ENCODE results near the gene DNMBP. TPM values are rescaled to one million over a fixed set of nuclear protein-coding genes. Genes with fewer than 3 reads are reported as not detected.

The DNMBP gene
- total RNA-seq, 2 donors from 2014 or later: 17.9 to 34.2 TPM

DNA sequence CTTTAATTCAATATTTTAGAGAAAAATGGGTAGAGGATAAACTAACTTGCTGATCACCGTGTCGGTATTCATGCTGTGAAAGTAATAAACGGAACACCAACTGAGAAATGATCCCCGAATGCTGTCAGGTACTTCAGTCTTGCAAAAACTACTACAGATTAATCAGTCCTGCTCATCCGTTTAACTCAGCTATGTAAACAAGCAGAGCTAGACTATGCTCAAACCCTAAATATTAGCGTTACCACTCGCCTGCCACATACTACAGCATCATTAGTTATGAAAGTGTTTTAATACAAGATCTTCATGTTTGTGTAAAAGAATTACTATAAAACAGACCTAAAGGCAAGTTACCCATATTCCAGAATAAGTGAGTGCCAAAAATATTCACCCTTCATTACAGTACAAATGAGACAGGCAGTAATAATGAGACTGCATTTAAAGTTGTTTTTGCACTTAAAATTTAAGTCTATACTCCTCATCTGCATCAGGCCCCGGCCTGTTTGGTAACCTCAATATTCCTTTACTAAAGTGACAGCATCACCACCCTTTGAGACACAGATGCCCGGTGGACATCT, 952 bp downstream of the DNMBP start:
- Histone ChIP-seq H3K4me1 (ENCODE audit: control insufficient read depth in 1 of 2, low read depth in 2 of 2) (peaks cover 13 to 29% of the 10 kb centered on the region in 2 donors), H3K4me3 (peak overlapping the region; percentile 91), H3K36me3 (no peaks in the 10 kb centered on the region), H3K27ac (peak overlapping the region in 1 of 2 donors; percentile 54), H3K9me3 (no peaks in the 10 kb centered on the region), H3K27me3 (replicated peaks; ENCODE audit: insufficient read depth) (no peaks in the 10 kb centered on the region)
- ATAC-seq (ENCODE audit: insufficient number of reproducible peaks, low FRiP score, low read depth): no peak
- DNase-seq (ENCODE audit: low spot score): no peak
- TF ChIP-seq, protein P1, sequence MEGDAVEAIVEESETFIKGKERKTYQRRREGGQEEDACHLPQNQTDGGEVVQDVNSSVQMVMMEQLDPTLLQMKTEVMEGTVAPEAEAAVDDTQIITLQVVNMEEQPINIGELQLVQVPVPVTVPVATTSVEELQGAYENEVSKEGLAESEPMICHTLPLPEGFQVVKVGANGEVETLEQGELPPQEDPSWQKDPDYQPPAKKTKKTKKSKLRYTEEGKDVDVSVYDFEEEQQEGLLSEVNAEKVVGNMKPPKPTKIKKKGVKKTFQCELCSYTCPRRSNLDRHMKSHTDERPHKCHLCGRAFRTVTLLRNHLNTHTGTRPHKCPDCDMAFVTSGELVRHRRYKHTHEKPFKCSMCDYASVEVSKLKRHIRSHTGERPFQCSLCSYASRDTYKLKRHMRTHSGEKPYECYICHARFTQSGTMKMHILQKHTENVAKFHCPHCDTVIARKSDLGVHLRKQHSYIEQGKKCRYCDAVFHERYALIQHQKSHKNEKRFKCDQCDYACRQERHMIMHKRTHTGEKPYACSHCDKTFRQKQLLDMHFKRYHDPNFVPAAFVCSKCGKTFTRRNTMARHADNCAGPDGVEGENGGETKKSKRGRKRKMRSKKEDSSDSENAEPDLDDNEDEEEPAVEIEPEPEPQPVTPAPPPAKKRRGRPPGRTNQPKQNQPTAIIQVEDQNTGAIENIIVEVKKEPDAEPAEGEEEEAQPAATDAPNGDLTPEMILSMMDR (IDR thresholded peaks at IDR 0.05): no peak

DNA sequence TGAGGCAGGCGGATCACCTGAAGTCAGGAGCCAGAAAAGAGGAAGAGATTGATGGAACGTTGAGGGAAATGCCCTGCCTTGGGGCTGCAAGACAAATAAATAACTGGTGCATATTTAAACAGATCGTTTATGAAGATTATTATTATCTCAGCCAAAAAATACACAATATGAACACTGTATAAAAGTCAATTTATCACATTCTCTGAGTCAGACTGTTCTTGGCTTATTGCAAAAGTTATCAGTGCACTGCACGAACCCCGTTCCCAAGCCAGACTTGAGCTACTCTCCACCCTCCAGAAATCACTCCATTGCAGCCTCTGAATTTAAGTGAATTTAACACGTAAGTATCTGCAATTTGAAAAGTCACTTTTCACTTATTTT, 1.6 kb downstream of the DNMBP start:
- Histone ChIP-seq H3K27me3 (replicated peaks; ENCODE audit: insufficient read depth) (no peaks in the 10 kb centered on the region), H3K9me3 (no peaks in the 10 kb centered on the region), H3K4me3 (peak overlapping the region; percentile 91), H3K36me3 (no peaks in the 10 kb centered on the region), H3K4me1 (ENCODE audit: control insufficient read depth in 1 of 2, low read depth in 2 of 2) (peaks cover 13 to 29% of the 10 kb centered on the region in 2 donors), H3K27ac (no peak overlapping the region)
- TF ChIP-seq, protein P1 (IDR thresholded peaks at IDR 0.05): no peak
- no peak for DNase-seq (ENCODE audit: low spot score)
- ATAC-seq (ENCODE audit: insufficient number of reproducible peaks, low FRiP score, low read depth): no peak

DNA sequence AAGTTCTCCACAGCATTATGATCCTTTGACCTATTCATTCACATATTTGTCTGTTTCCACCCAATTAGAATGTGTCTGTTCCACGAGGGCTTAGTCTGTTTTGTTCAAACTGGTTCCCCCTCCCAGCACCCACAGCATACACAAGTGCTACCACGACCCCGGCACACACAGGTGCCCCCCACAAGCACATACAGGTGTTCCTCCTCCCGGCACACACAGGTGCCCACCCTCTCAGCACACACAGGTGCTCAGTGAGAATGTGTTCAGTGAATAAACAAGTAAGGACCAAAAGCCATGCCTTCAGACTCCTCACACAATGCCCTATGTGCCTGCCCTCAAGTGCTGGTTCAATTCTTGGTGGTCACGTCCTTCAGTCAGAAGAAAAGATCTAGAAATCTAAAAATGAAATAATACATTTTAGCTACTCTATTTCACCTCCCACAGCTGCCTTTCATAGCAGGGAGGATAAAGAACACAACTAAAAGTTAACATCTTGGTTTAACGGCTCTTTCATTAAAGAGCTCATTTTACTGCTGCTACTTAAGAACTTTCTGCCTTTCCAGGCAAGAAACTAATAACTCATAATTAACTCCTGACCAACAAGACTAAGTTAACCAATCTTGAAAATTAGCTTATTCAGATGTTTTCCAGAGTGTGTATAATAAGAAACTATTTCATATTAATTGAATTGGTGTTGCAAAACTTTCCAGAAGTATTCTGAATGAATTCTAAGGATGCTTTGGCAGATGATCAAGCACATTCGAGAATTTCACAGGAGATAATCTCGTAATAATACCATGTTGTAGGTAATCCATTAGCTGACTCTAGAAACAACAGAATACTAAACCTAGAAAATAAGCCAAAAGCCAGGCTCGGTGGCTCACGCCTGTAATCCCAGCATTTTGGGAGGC, 2.3 kb downstream of the DNMBP start:
- no peak for ATAC-seq (ENCODE audit: insufficient number of reproducible peaks, low FRiP score, low read depth)
- no peak overlapping the region for H3K27ac ChIP-seq
- peaks cover 13 to 29% of the 10 kb centered on the region in 2 donors for H3K4me1 ChIP-seq (ENCODE audit: control insufficient read depth in 1 of 2, low read depth in 2 of 2)
- H3K9me3 ChIP-seq: no peaks in the 10 kb centered on the region
- no peaks in the 10 kb centered on the region for H3K36me3 ChIP-seq
- peak overlapping the region; percentile 91 for H3K4me3 ChIP-seq
- H3K27me3 ChIP-seq (replicated peaks; ENCODE audit: insufficient read depth): no peaks in the 10 kb centered on the region
- no peak for DNase-seq (ENCODE audit: low spot score)
- TF ChIP-seq, protein P1 (IDR thresholded peaks at IDR 0.05): no peak

DNA sequence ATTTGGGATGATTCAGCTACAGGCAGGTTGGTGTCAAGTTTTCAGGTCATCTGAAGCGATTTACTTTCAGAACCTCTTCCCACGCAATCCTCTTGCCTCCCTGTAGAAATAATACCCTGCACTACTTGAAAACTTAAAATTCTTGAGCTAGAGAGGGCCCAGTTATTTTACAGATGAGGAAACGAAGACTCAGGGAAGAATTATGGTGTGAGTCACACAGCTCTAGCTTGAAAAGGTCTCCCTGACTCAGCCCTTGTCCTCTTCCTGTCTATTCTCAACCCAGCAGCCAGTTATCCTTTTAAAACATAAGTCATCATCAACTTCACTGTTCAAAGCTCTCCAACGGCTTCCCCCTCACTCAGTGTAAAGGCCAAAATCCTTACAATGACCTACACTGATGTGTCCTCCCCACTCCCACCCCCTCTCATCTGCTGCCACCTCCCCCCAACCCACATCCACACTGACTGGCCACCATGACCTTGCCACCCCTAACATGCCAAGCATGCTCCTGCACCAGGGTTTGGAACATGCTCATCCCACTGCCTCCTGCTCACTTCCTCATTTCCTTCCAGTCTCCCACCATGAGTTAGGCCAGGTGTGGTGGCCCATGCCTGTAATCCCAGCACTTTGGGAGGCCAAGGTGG, 3.4 kb downstream of the DNMBP start:
- no peak for ATAC-seq (ENCODE audit: insufficient number of reproducible peaks, low FRiP score, low read depth)
- Histone ChIP-seq H3K9me3 (no peaks in the 10 kb centered on the region), H3K4me3 (no peak overlapping the region), H3K27me3 (replicated peaks; ENCODE audit: insufficient read depth) (no peaks in the 10 kb centered on the region), H3K36me3 (peaks cover 3% of the 10 kb centered on the region), H3K27ac (peak overlapping the region in 1 of 2 donors; percentile 2), H3K4me1 (ENCODE audit: control insufficient read depth in 1 of 2, low read depth in 2 of 2) (peaks cover 13 to 29% of the 10 kb centered on the region in 2 donors)
- TF ChIP-seq, protein P1 (IDR thresholded peaks at IDR 0.05): no peak
- peak; percentile 9 for DNase-seq (ENCODE audit: low spot score)
